Smooth muscle cell (in vitro differentiated cells): ENCODE results near the gene SLC27A5. TPM values are rescaled to one million over a fixed set of nuclear protein-coding genes. Genes with fewer than 3 reads are reported as not detected.

Experiments used
- DNase-seq: peaks from one replicate; lab custom pipeline; 2025; ENCODE audit not compliant: unreplicated experiment; lab: John Stamatoyannopoulos, UW
- H2AFZ ChIP-seq: fragments of 200-600 bp; sonication (generic); 2 replicates; pipeline ENCODE4 v1.6.0; 2016; ENCODE audit warnings: antibody characterized with exemption, low read depth, mild to moderate bottlenecking
- H3F3A ChIP-seq: fragments of 200-600 bp; sonication (generic); 2 replicates; pipeline ENCODE4 v1.6.0; 2017; ENCODE audit warnings: antibody characterized with exemption, low read depth
- H3K27ac ChIP-seq: fragments of 200-600 bp; sonication (generic); 2 replicates; pipeline ENCODE4 v1.5.1; 2016; ENCODE audit warnings: low read depth, mild to moderate bottlenecking
- H3K27me3 ChIP-seq: fragments of 200-600 bp; sonication (generic); 2 replicates; pipeline ENCODE4 v1.6.1; 2016; ENCODE audit warnings: low read depth, mild to moderate bottlenecking
- H3K36me3 ChIP-seq: fragments of 200-600 bp; sonication (generic); 2 replicates; pipeline ENCODE4 v1.5.1; 2016; ENCODE audit warnings: low read depth
- H3K4me1 ChIP-seq: fragments of 200-600 bp; sonication (generic); 2 replicates; pipeline ENCODE4 v1.5.1; 2016; ENCODE audit warnings: low read depth
- H3K4me2 ChIP-seq: fragments of 200-600 bp; sonication (generic); 2 replicates; pipeline ENCODE4 v1.6.0; 2016; ENCODE audit warnings: mild to moderate bottlenecking
- H3K4me3 ChIP-seq: fragments of 200-600 bp; sonication (generic); 2 replicates; pipeline ENCODE4 v1.5.1; 2016; ENCODE audit warnings: mild to moderate bottlenecking
- H3K79me2 ChIP-seq: fragments of 200-600 bp; sonication (generic); 2 replicates; pipeline ENCODE4 v1.6.0; 2016; ENCODE audit warnings: low read depth, mild to moderate bottlenecking
- H3K9ac ChIP-seq: fragments of 200-600 bp; sonication (generic); 2 replicates; pipeline ENCODE4 v1.6.0; 2016; ENCODE audit warnings: low read depth
- H3K9me3 ChIP-seq: fragments of 200-600 bp; sonication (generic); replicated peaks from 2 replicates; pipeline ENCODE4 v1.5.1; 2016; ENCODE audit warnings: low read depth
- H4K20me1 ChIP-seq: fragments of 200-600 bp; sonication (generic); 2 replicates; pipeline ENCODE4 v1.6.0; 2016; ENCODE audit warnings: low read depth
- CTCF ChIP-seq: fragments of 200-600 bp; sonication (generic); IDR thresholded peaks from 2 replicates; pipeline ENCODE4 v1.5.1; 2017; ENCODE audit warnings: borderline replicate concordance, mild to moderate bottlenecking, antibody characterized with exemption; ENCODE audit not compliant: insufficient read depth, poor library complexity, severe bottlenecking
- WGBS: methylation state at CpG from one replicate; pipeline ENCODE4 v1.1.7; 2016; ENCODE audit warnings: low lambda C conversion rate; 5-methylcytosine and 5-hydroxymethylcytosine counted together
- polyA plus RNA-seq: library from polyadenylated mRNA; unstranded; fragments of >200 nt; fragmentation: Nextera tagmentation; extraction: Ambion mirVana; gene quantifications from 2 replicates; pipeline ENCODE4 v1.2.1, GENCODE V29; 2016
- total RNA-seq: library from RNA; depleted of rRNA; stranded (reverse); fragments of >200 nt; gene quantifications from 2 replicates; pipeline ENCODE4 v1.2.3, GENCODE V29; 2014

The SLC27A5 gene
- total and polyA plus RNA-seq, 2 experiments from 2014 or later = 6.6 to 7.5 TPM

DNA sequence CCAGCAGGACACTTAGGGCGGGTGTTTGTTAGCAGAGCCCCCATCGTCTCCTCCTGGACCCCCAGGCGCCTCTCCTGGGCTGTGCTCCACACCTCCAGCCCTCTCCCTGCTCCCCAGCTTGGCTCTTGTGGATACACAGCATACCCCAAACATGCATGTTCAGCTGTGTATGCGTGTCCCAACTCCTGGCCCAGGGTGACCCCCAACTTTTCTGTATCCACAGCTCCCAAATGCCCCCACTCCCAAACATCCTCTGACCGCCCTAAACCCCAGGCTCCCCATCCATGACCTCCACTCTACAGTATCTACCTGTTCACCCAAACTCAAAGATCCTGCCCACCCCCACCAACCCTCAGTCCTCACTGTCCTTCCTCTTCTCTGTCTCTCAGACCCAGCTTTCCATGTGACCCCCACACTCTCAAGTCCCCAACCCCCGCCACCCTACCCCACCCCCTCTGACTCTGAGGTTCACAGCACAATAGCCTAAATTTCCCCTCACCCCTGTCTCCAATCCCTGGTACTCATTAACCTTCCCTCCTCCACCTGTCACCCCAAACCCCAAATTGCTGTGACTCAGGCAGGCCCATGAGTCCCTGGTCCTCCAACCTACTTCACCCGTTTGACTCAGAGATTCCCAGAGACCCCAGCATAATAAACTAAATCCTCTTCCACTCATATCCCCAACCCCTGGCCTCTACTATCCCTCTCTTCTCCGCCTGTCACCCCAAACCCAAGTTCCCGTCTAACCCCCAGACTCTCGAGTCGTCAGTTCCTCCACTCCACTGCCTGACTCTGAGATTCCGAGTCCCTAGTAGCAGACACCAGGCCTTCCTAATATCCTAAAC is 45.7 kb upstream of the SLC27A5 start:
- H3K4me3 ChIP-seq = peak overlapping the region; percentile 62
- peak overlapping the region; percentile 93 for H3K4me2 ChIP-seq
- WGBS = 38% methylated on average over 12 of the region's 12 CpGs
- H3K9me3 ChIP-seq = no peaks in the 10 kb centered on the region
- H4K20me1 ChIP-seq = peaks cover 14% of the 10 kb centered on the region
- DNase-seq = no peak
- H3K27me3 ChIP-seq = no peaks in the 10 kb centered on the region
- peaks cover 21% of the 10 kb centered on the region for H3F3A ChIP-seq
- peaks cover 25% of the 10 kb centered on the region for H3K4me1 ChIP-seq
- H3K36me3 ChIP-seq = no peaks in the 10 kb centered on the region
- peak overlapping the region; percentile 98 for H3K27ac ChIP-seq
- TF ChIP-seq CTCF = no peak
- no peak overlapping the region for H2AFZ ChIP-seq
- H3K9ac ChIP-seq = peak overlapping the region; percentile 96
- peaks cover 46% of the 10 kb centered on the region for H3K79me2 ChIP-seq

DNA sequence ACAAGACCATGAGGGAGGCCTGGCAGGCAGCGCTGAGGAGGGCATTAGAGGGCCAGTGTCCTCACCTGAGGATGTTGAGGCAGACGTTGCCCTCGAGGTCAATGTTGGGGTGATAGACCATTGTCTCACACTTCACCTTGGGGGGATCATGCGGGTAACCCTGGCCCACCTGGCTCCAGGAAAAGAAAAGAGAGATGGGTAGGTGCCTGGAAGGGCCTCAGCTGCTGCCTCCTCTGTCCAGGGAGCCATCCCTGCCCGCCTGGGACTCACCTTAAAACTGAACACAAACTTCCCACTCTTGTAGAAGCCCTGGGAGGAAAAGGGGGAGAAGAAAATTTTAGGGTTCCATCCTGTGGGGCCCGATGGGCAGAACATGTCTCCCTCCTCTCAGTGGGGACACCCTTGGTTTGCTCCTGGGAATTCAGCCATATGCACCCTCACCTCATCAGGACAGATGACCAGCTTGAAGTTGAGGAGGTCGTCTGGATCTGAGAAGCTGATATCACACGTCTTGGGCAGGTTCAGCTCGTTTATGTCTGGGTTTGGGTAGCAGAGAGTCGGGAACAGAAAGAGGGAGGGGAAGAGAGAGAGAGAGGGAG is 44.9 kb upstream of the SLC27A5 start:
- H2AFZ ChIP-seq = no peak overlapping the region
- peaks cover 25% of the 10 kb centered on the region for H3K4me1 ChIP-seq
- no peaks in the 10 kb centered on the region for H3K27me3 ChIP-seq
- 85% methylated on average over 10 of the region's 10 CpGs for WGBS
- H3K4me3 ChIP-seq = peak overlapping the region; percentile 62
- peaks cover 14% of the 10 kb centered on the region for H4K20me1 ChIP-seq
- no peak for TF ChIP-seq CTCF
- peak overlapping the region; percentile 93 for H3K4me2 ChIP-seq
- H3K36me3 ChIP-seq = no peaks in the 10 kb centered on the region
- H3F3A ChIP-seq = peaks cover 27% of the 10 kb centered on the region
- no peak for DNase-seq
- peak overlapping the region; percentile 98 for H3K27ac ChIP-seq
- H3K9ac ChIP-seq = peak overlapping the region; percentile 96
- peaks cover 47% of the 10 kb centered on the region for H3K79me2 ChIP-seq
- no peaks in the 10 kb centered on the region for H3K9me3 ChIP-seq

GRCh38 chr19:58555920-58556621 is 44.3 kb upstream of the SLC27A5 start:
- 94% methylated on average over 14 of the region's 16 CpGs for WGBS
- Histone ChIP-seq H3K4me3 (no peak overlapping the region), H3K27me3 (no peaks in the 10 kb centered on the region), H2AFZ (no peak overlapping the region), H3K36me3 (no peaks in the 10 kb centered on the region), H3K27ac (peak overlapping the region; percentile 98), H3F3A (peaks cover 27% of the 10 kb centered on the region), H3K9ac (peak overlapping the region; percentile 96), H3K9me3 (no peaks in the 10 kb centered on the region), H3K4me1 (peaks cover 25% of the 10 kb centered on the region), H4K20me1 (peaks cover 14% of the 10 kb centered on the region), H3K79me2 (peaks cover 47% of the 10 kb centered on the region), H3K4me2 (no peak overlapping the region)
- no peak for DNase-seq
- TF ChIP-seq CTCF = no peak
